HepG2 (cell line): Measurements from ENCODE around the gene SPINDOC. TPM values are rescaled to one million over a fixed set of nuclear protein-coding genes. Genes with fewer than 3 reads are reported as not detected.

Experiments used
- CBFB ChIP-seq: sonication (generic); formaldehyde crosslinking; IDR thresholded peaks from 2 replicates; pipeline ENCODE4 v1.4.0; 2020; ENCODE audit warnings: missing genetic modification reagents
- FOXP4 ChIP-seq: sonication (generic); formaldehyde crosslinking; IDR thresholded peaks from 2 replicates; pipeline ENCODE4 v1.4.0; 2020; ENCODE audit warnings: missing genetic modification reagents
- GLI4 ChIP-seq: sonication (generic); formaldehyde crosslinking; IDR thresholded peaks from 2 replicates; pipeline ENCODE4 v1.5.1; 2020; ENCODE audit warnings: missing genetic modification reagents, mild to moderate bottlenecking, moderate library complexity, borderline replicate concordance
- HOXA9 ChIP-seq: sonication (generic); formaldehyde crosslinking; IDR thresholded peaks from 2 replicates; pipeline ENCODE4 v1.8.1; 2022; ENCODE audit warnings: missing genetic modification reagents, mild to moderate bottlenecking, moderate library complexity, borderline replicate concordance
- ISL2 ChIP-seq: sonication (generic); formaldehyde crosslinking; IDR thresholded peaks from 2 replicates; pipeline ENCODE4 v1.5.0; 2020; ENCODE audit warnings: missing genetic modification reagents
- NR2F2 ChIP-seq: IDR thresholded peaks from 2 replicates; pipeline ENCODE4 v1.6.1; 2012; ENCODE audit warnings: low read depth, inconsistent platforms, borderline replicate concordance
- NR2F6 ChIP-seq, 2 experiments: IDR thresholded peaks; 2 replicates each; pipeline ENCODE4 v1.6.1; 2016; ENCODE audit warnings: antibody characterized with exemption in 1 of 2, mild to moderate bottlenecking in 1 of 2
- SP1 ChIP-seq, 2 experiments: fragments of 450-650 bp in 1 of 2; sonication (generic) in 1 of 2; formaldehyde crosslinking in 1 of 2; IDR thresholded peaks; 2 replicates each; pipeline versions ENCODE4 v1.4.0 to v1.6.1; 2016 to 2020; ENCODE audit warnings: missing genetic modification reagents in 1 of 2
- TBX3 ChIP-seq: fragments of 450-650 bp; IDR thresholded peaks from 2 replicates; pipeline ENCODE4 v1.6.1; 2017; ENCODE audit warnings: antibody characterized with exemption, mild to moderate bottlenecking, inconsistent platforms, borderline replicate concordance
- ZKSCAN1 ChIP-seq: fragments of 150-350 bp; IDR thresholded peaks from 2 replicates; pipeline ENCODE4 v1.6.1; 2014; ENCODE audit warnings: low read length
- ZKSCAN8 ChIP-seq: IDR thresholded peaks from 2 replicates; pipeline ENCODE4 v1.6.1; 2016; ENCODE audit warnings: borderline replicate concordance, missing genetic modification reagents, missing compliant biosample characterization
- ZNF33B ChIP-seq: sonication (generic); formaldehyde crosslinking; IDR thresholded peaks from 2 replicates; pipeline ENCODE4 v1.5.1; 2020; ENCODE audit warnings: mild to moderate bottlenecking, missing genetic modification reagents
- ZNF350 ChIP-seq: sonication (generic); formaldehyde crosslinking; IDR thresholded peaks from 2 replicates; pipeline ENCODE4 v1.4.0; 2020; ENCODE audit warnings: mild to moderate bottlenecking, low read depth, missing genetic modification reagents, borderline replicate concordance
- ZNF354B ChIP-seq: sonication (generic); formaldehyde crosslinking; IDR thresholded peaks from 2 replicates; pipeline ENCODE4 v1.8.0; 2022; ENCODE audit warnings: mild to moderate bottlenecking, missing genetic modification reagents
- ZNF546 ChIP-seq: sonication (generic); formaldehyde crosslinking; conservative IDR thresholded peaks from 2 replicates; pipeline ENCODE4 v1.8.1; 2023; ENCODE audit warnings: mild to moderate bottlenecking, missing genetic modification reagents
- ZNF746 ChIP-seq: sonication (generic); formaldehyde crosslinking; IDR thresholded peaks from 2 replicates; pipeline ENCODE4 v1.8.0; 2022; ENCODE audit warnings: mild to moderate bottlenecking, missing genetic modification reagents
- ZNF780A ChIP-seq: sonication (generic); formaldehyde crosslinking; IDR thresholded peaks from 2 replicates; pipeline ENCODE4 v1.8.0; 2022; ENCODE audit warnings: mild to moderate bottlenecking, missing genetic modification reagents, moderate library complexity
- ZNF841 ChIP-seq: sonication (generic); formaldehyde crosslinking; IDR thresholded peaks from 2 replicates; pipeline ENCODE4 v1.8.1; 2023; ENCODE audit warnings: missing genetic modification reagents, borderline replicate concordance
- ZSCAN30 ChIP-seq: sonication (generic); formaldehyde crosslinking; IDR thresholded peaks from 2 replicates; pipeline ENCODE4 v1.5.0; 2020; ENCODE audit warnings: mild to moderate bottlenecking, missing genetic modification reagents
- polyA plus RNA-seq, 8 experiments: library from polyadenylated mRNA; depleted of rRNA in 3 of 8; stranded (reverse) in 7 of 8; unstranded in 1 of 8; fragments of >200 nt; fragmentation: Illumina TruSeq in 4 of 8; extraction: Trizol in 4 of 8; gene quantifications; 2 replicates each; pipeline versions ENCODE4 v1.2.1 to v1.2.3, GENCODE V29; 2011 to 2016; ENCODE audit warnings: low read depth in 4 of 8, missing spikeins in 1 of 8, mixed read lengths in 1 of 8; ENCODE audit not compliant: insufficient read depth in 1 of 8
- total RNA-seq, 5 experiments: library from RNA; depleted of rRNA; stranded (reverse); fragments of >200 nt; fragmentation: Illumina TruSeq; extraction: Trizol; gene quantifications; 2 replicates each; pipeline ENCODE4 v1.2.3, GENCODE V29; 2016; ENCODE audit warnings: low read depth in 1 of 5
- TF ChIP-seq, protein P1 (sequence below): sonication (generic); formaldehyde crosslinking; IDR thresholded peaks from 2 replicates; pipeline ENCODE4 v1.4.0; 2020; ENCODE audit warnings: low read depth, missing genetic modification reagents
- TF ChIP-seq, protein P2 (sequence below): sonication (generic); formaldehyde crosslinking; conservative IDR thresholded peaks from 2 replicates; pipeline ENCODE4 v1.8.1; 2023; ENCODE audit warnings: missing genetic modification reagents

Gene SPINDOC
- total and polyA plus RNA-seq, 2 of the 13 experiments (the other 11 are each of a cell fraction or from before 2014, with no cell fraction given) = 21.4 to 29.9 TPM

GRCh38 chr11:63871962-63872799 lies 58.9 kb downstream of the SPINDOC start (continued):
- TF ChIP-seq SP1 (IDR thresholded peaks at IDR 0.05) = no peak
- peak; percentile 51; the same call in 1 of the 2 replicates for TF ChIP-seq SP1 (CRISPR knock-in tag; IDR thresholded peaks at IDR 0.05)
- TF ChIP-seq, protein P1, sequence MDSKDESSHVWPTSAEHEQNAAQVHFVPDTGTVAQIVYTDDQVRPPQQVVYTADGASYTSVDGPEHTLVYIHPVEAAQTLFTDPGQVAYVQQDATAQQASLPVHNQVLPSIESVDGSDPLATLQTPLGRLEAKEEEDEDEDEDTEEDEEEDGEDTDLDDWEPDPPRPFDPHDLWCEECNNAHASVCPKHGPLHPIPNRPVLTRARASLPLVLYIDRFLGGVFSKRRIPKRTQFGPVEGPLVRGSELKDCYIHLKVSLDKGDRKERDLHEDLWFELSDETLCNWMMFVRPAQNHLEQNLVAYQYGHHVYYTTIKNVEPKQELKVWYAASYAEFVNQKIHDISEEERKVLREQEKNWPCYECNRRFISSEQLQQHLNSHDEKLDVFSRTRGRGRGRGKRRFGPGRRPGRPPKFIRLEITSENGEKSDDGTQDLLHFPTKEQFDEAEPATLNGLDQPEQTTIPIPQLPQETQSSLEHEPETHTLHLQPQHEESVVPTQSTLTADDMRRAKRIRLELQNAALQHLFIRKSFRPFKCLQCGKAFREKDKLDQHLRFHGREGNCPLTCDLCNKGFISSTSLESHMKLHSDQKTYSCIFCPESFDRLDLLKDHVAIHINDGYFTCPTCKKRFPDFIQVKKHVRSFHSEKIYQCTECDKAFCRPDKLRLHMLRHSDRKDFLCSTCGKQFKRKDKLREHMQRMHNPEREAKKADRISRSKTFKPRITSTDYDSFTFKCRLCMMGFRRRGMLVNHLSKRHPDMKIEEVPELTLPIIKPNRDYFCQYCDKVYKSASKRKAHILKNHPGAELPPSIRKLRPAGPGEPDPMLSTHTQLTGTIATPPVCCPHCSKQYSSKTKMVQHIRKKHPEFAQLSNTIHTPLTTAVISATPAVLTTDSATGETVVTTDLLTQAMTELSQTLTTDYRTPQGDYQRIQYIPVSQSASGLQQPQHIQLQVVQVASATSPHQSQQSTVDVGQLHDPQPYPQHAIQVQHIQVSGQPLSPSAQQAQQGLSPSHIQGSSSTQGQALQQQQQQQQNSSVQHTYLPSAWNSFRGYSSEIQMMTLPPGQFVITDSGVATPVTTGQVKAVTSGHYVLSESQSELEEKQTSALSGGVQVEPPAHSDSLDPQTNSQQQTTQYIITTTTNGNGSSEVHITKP (CRISPR knock-in tag) = peak; percentile 55; the same call in 1 of the 2 replicates
- TF ChIP-seq ZNF350 (CRISPR knock-in tag) = peak; percentile 66
- peak; percentile 68; the same call in 1 of the 2 replicates for TF ChIP-seq ZKSCAN8 (CRISPR knock-in tag)
- no peak for TF ChIP-seq HOXA9 (CRISPR knock-in tag)
- peak; percentile 49; the same call in 1 of the 2 replicates for TF ChIP-seq CBFB (CRISPR knock-in tag)
- TF ChIP-seq ZNF841 (CRISPR knock-in tag) = no peak
- TF ChIP-seq ISL2 (CRISPR knock-in tag) = peak; percentile 79
- no peak for TF ChIP-seq ZNF354B (CRISPR knock-in tag)
- no peak for TF ChIP-seq ZNF746 (CRISPR knock-in tag)
- TF ChIP-seq ZNF33B (CRISPR knock-in tag) = no peak
- TF ChIP-seq ZKSCAN1 = no peak
- TF ChIP-seq, protein P2, sequence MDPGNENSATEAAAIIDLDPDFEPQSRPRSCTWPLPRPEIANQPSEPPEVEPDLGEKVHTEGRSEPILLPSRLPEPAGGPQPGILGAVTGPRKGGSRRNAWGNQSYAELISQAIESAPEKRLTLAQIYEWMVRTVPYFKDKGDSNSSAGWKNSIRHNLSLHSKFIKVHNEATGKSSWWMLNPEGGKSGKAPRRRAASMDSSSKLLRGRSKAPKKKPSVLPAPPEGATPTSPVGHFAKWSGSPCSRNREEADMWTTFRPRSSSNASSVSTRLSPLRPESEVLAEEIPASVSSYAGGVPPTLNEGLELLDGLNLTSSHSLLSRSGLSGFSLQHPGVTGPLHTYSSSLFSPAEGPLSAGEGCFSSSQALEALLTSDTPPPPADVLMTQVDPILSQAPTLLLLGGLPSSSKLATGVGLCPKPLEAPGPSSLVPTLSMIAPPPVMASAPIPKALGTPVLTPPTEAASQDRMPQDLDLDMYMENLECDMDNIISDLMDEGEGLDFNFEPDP (CRISPR knock-in tag) = no peak
- no peak for TF ChIP-seq TBX3
- TF ChIP-seq NR2F2 = no peak
- peak; percentile 49; the same call in 1 of the 2 replicates for TF ChIP-seq FOXP4 (CRISPR knock-in tag)
- no peak for TF ChIP-seq ZSCAN30 (CRISPR knock-in tag)
- no peak for TF ChIP-seq ZNF780A (CRISPR knock-in tag)
- TF ChIP-seq NR2F6 (IDR thresholded peaks at IDR 0.05) = 0 out of 2 replicates have a peak, but pooled peaks have one; percentile 23
- TF ChIP-seq NR2F6 (CRISPR knock-in tag; IDR thresholded peaks at IDR 0.05) = peak; percentile 71
- no peak for TF ChIP-seq ZNF546 (CRISPR knock-in tag)
- TF ChIP-seq GLI4 = no peak; the same call in 1 of the 2 replicates
